Activated CD8-positive, alpha-beta memory T cell treated with anti-CD3 and anti-CD28 coated beads, Interleukin-2, amount 50 U/mL, for 4 hours (primary cell): Measurements from ENCODE around the gene RPS4Y1.

ENCODE experiments used
- DNase-seq: peaks from one replicate; pipeline ENCODE4 v3.0.0-alpha.2; 2020

RPS4Y1 gene

GRCh38 chrY:2885880-2886279 lies 44.5 kb downstream of the RPS4Y1 start:
- DNase-seq: no peak

DNA sequence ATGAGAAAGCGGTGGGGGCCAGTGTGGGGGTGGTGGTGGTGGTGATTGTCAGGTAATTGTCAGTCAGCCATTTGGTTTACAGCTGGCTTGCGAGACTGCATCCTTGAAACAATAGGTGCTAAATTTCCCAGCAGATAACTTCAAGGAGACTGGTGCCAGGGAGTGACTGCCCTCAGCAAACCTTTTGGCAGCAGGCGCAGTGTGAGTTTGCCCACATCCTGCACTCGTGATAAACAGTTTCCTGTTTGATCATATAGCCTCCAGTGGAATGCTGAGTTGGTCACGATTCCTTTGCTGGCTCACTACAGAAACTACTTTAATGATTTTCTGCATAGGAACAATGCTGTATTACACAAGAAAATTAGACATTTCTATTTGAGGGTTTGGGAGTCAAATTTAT lies 46.0 kb downstream of the RPS4Y1 start:
- no peak for DNase-seq

GRCh38 chrY:2887955-2888354 lies 46.6 kb downstream of the RPS4Y1 start:
- DNase-seq: no peak

DNA sequence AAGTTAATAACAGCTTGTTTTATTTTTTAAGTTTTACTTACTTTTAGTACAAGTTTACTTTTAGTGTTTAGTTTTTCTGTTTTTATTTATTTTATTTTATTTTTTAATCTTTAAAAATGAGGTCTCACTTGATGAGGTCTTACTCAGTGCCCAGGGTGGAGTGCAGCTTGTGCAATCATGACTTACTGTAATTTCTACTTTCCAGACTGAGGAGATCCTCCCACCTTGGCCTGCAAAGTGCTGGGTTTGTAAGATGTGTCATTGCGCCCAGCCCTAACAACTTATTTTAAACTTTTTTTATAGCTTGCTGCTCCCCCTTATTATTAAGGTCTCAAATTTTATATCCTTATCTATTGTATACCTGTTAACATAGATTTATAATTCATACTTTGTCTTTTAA lies 52.1 kb downstream of the RPS4Y1 start:
- no peak for DNase-seq

- DNase-seq: no peak
These were observed 54.6 kb downstream of the RPS4Y1 start for GRCh38 chrY:2896050-2896449.

GRCh38 chrY:2907356-2907755 lies 66.0 kb downstream of the RPS4Y1 start:
- DNase-seq: no peak

DNA sequence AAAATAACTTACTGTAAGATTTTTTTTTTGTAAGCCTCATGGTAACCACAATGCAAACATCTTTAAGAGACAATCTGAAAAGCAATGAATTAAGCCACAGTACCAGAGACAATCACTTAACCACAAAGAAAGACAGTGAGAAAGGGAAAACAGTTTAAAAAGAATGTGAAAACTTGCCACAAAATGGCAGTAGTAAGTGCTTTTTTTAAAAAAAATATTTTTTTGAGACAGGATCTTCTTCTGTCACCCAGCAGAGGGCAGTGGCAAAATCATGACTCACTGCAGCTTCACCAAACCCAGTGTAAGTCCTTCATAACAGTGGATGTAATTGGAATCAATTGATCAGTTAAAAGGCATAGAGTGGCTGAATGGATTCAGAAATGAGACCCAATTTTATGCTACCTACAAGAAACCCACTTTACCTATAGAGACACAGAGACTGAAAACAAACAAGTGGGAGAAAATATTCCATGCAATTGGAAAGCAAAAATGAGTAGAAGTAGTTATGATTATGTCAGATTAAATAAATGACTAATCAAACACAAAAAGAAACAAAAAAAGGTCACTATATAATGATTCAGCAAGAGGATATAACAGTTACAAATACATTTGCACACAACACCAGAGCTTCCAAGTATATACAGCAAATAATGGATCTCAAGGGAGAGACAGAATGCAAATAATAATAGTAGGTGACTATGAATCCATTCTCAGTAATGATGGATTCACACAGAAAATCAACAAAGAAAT lies 71.8 kb downstream of the RPS4Y1 start:
- no peak for DNase-seq
